RPMI8226 (cell line): ENCODE results near the gene FAM50B.
A peak's percentile ranks its signal among the peaks of the same experiment; 100 is the strongest.

Experiments
- DNase-seq: peaks from one replicate; pipeline ENCODE4 v3.0.0-alpha.2; 2015

FAM50B gene

DNA sequence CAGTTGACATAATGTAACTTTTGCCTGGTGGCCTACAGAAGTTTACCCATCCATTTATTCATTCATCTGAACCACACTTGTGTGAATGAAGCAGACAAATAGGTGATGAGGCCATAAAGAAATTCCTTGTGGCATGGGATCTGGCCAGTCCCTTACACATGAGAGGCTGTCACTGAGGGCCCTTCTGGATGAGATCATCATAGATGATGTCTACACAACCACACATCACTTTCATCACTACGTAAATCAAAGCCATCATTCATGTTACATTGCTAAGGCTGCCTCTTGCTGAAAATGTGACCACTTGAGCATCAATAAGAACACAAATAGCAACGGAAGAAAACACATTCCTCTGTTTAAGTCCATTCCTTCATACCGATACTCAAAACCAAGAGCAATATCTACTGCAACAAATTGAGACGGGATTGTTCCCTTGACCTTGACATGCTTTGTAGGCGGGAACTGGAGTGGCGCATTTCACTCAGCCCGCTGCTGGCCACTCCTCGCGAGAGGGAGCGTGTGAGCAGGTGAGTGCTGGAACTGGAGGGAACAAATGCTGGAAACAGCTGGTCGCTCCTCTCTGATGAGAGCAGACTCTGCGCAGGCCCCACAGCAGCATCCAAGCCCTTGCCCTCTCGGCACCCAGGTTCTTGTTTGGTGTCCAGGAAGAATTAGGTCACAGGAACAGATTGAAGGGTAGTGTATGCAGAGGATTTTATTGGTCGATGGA lies 49.3 kb downstream of the FAM50B start:
- no peak for DNase-seq

DNA sequence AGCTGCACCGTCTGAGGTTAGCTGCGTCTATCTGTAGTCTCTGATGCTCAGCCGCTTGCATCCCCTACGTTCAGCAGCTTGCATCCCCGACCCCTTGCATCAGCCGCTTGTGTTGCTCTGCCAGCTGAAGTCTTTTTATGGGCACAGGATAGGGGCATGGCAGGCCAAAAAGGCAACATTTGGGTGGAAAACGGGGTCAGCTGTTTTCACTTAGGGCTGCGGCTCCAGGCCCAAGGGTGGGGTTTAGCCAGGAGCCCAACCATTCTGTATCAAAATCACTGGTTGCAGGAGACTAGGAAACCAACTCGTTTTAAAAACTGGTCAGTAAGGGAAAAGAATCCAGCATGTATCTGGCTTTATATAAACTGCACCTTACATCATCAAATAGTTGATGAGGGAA lies 49.9 kb downstream of the FAM50B start:
- no peak for DNase-seq

DNA sequence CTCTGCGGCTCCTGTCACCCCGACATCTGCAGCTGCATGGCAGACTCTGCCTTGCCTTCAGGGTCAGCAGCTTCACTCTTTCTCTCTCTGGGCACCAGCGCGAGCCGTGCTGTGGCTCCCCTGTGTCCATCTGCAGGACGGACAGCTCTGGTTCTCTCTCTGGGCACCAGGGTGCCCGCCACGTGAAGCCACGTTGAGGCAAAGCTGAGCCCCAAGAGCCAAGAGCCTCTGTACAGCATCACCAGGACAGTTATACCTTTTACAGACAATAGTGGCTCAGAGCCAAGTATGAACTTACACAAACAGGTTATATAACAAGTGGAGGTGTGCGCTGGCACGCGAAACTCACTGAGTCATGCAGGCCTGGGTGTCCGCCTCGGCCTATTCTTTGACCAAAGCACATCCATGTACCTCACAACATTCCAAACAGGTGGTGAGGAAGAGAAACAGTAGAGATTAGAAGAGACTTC lies 50.8 kb downstream of the FAM50B start:
- DNase-seq, result peak; percentile 47
